Activated CD4-positive, alpha-beta memory T cell treated with anti-CD3 and anti-CD28 coated beads for 36 hours (primary cell): ENCODE results near the gene IMP4. TPM values are rescaled to one million over a fixed set of nuclear protein-coding genes. Genes with fewer than 3 reads are reported as not detected.

Source experiments
- CTCF ChIA-PET: fragments of 350-600 bp; sonication (Branson Sonifier 250); formaldehyde crosslinking; loops from one replicate; lab custom pipeline; 2021; ENCODE audit warnings: antibody characterized with exemption, inconsistent platforms; lab: Charles Lee
- POLR2A ChIA-PET: fragments of 350-600 bp; sonication (Branson Sonifier 250); formaldehyde crosslinking; loops from one replicate; lab custom pipeline; 2021; ENCODE audit warnings: antibody characterized with exemption; lab: Charles Lee
- DNase-seq: peaks from one replicate; pipeline ENCODE4 v3.0.0-alpha.2; 2020
- H3K27ac Mint-ChIP-seq: one replicate; pipeline ENCODE4 v1.8.0; 2021; ENCODE audit warnings: mixed read lengths
- H3K27me3 Mint-ChIP-seq: one replicate; pipeline ENCODE4 v1.8.0; 2021; ENCODE audit warnings: mixed read lengths
- H3K36me3 Mint-ChIP-seq: one replicate; pipeline ENCODE4 v1.8.0; 2021; ENCODE audit warnings: mixed read lengths
- H3K4me1 Mint-ChIP-seq: one replicate; pipeline ENCODE4 v1.8.0; 2021; ENCODE audit warnings: low read depth, mixed read lengths
- H3K4me3 Mint-ChIP-seq: one replicate; pipeline ENCODE4 v1.8.0; 2021; ENCODE audit warnings: mild to moderate bottlenecking, mixed read lengths
- H3K9me3 Mint-ChIP-seq: one replicate; pipeline ENCODE4 v1.8.0; 2021; ENCODE audit warnings: mixed read lengths
- intact Hi-C: fragments of 100-400 bp; cut with micrococcal nuclease; formaldehyde crosslinking; loops from one replicate; pipeline ENCODE4 v1.15.1; 2023
- total RNA-seq, 2 experiments: library from RNA; stranded (reverse); gene quantifications; one replicate each; pipeline ENCODE4 v1.2.3, GENCODE V29; 2021

The IMP4 gene
- total RNA-seq, 2 experiments from 2014 or later = 125 to 128 TPM

- intact Hi-C loops = no loop called here
- H3K4me3 Mint-ChIP-seq = no peak overlapping the region
- CTCF ChIA-PET = interaction anchor here (0.6 to 1.6 kb wide), 2 partner anchors 20 to 74 kb away, joined by 3 to 4 read pairs; no protein-coding TSS in a partner anchor
Observed at GRCh38 chr2:130393318-130393910, 50.7 kb downstream of the IMP4 start.

More at GRCh38 chr2:130393318-130393910, 50.7 kb downstream of the IMP4 start:
- peaks cover 9% of the 10 kb centered on the region for H3K4me1 Mint-ChIP-seq
- peaks cover 8% of the 10 kb centered on the region for H3K27me3 Mint-ChIP-seq
- POLR2A ChIA-PET = no interaction called here
- H3K27ac Mint-ChIP-seq = no peak overlapping the region
- DNase-seq = no peak
- no peaks in the 10 kb centered on the region for H3K9me3 Mint-ChIP-seq
- H3K36me3 Mint-ChIP-seq = peaks cover 2% of the 10 kb centered on the region

Other genes with a start within 250 kb of the IMP4 start
- not detected for gene POTEF, start 213.7 kb upstream of the IMP4 start, total RNA-seq
- gene CCDC74B, start 197.8 kb upstream of the IMP4 start, total RNA-seq = 1 to 10 TPM; 3.2 to 3.3 TPM
- gene SMPD4, start 161.3 kb upstream of the IMP4 start, total RNA-seq = 10 to 100 TPM; 65.8 to 69.4 TPM
- gene MZT2B, start 160.6 kb upstream of the IMP4 start, total RNA-seq = 100 to 1,000 TPM; 388 to 401 TPM
- gene TUBA3E, start 144.5 kb upstream of the IMP4 start, total RNA-seq = not detected
- 10 to 100 TPM; 42.1 to 44.9 TPM for gene PTPN18, start 13.2 kb downstream of the IMP4 start, total RNA-seq
- gene POTEI, start 166.4 kb downstream of the IMP4 start, total RNA-seq = not detected
- not detected for gene CFC1B, start 178.3 kb downstream of the IMP4 start, total RNA-seq